WERI-Rb-1 (cell line): Measurements from ENCODE around the gene ANKRD39.

Source experiments
- DNase-seq: peaks from one replicate; pipeline ENCODE4 v3.0.0-alpha.2; 2020
- H3K27ac ChIP-seq: fragments of 250-450 bp; sonication (Bioruptor Pico); 2 replicates; pipeline ENCODE4 v1.5.1; 2020; ENCODE audit warnings: mild to moderate bottlenecking, moderate library complexity
- H3K27me3 ChIP-seq: fragments of 250-450 bp; sonication (Bioruptor Pico); 2 replicates; pipeline ENCODE4 v1.5.1; 2021; ENCODE audit warnings: mild to moderate bottlenecking, low read depth, moderate library complexity; ENCODE audit not compliant: insufficient read depth, severe bottlenecking
- H3K36me3 ChIP-seq: fragments of 250-450 bp; sonication (Bioruptor Pico); 2 replicates; pipeline ENCODE4 v1.5.1; 2020; ENCODE audit warnings: mild to moderate bottlenecking, moderate library complexity
- H3K4me3 ChIP-seq: 2 replicates; pipeline ENCODE4 v1.5.1; 2011; ENCODE audit warnings: low read depth, mild to moderate bottlenecking, control low read depth, low read length
- H3K9me3 ChIP-seq: fragments of 250-450 bp; sonication (Bioruptor Pico); 2 replicates; pipeline ENCODE4 v1.5.1; 2021; ENCODE audit warnings: mild to moderate bottlenecking, moderate library complexity; ENCODE audit not compliant: severe bottlenecking
- TF ChIP-seq, protein P1 (sequence below): IDR thresholded peaks from 2 replicates; pipeline ENCODE4 v1.5.1; 2011; ENCODE audit warnings: low read depth, mild to moderate bottlenecking, control low read depth, inconsistent platforms, low read length

The ANKRD39 gene

DNA sequence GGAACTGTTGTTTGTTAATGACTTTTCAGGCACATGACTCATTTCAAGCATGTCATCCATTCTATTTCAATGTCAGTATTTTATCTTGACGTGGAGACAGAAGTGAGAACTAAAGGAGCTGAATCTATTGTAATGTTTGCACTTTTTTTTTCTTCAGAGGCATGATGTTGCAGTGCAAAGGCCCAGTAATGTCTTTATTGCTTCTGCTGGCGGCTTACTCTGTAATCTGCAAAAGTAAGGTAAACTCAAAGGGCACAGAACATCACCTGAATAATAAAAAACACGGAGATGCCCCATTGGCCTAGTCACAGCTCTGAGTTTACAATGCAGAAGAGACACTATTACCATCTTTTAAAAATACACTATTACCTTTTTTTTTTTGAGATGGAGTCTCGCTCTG, 44.2 kb downstream of the ANKRD39 start:
- no peaks in the 10 kb centered on the region for H3K27me3 ChIP-seq
- H3K27ac ChIP-seq, result no peak overlapping the region
- no peaks in the 10 kb centered on the region for H3K9me3 ChIP-seq
- H3K36me3 ChIP-seq, result peaks cover 39% of the 10 kb centered on the region
- TF ChIP-seq, protein P1, sequence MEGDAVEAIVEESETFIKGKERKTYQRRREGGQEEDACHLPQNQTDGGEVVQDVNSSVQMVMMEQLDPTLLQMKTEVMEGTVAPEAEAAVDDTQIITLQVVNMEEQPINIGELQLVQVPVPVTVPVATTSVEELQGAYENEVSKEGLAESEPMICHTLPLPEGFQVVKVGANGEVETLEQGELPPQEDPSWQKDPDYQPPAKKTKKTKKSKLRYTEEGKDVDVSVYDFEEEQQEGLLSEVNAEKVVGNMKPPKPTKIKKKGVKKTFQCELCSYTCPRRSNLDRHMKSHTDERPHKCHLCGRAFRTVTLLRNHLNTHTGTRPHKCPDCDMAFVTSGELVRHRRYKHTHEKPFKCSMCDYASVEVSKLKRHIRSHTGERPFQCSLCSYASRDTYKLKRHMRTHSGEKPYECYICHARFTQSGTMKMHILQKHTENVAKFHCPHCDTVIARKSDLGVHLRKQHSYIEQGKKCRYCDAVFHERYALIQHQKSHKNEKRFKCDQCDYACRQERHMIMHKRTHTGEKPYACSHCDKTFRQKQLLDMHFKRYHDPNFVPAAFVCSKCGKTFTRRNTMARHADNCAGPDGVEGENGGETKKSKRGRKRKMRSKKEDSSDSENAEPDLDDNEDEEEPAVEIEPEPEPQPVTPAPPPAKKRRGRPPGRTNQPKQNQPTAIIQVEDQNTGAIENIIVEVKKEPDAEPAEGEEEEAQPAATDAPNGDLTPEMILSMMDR, result no peak
- no peak overlapping the region for H3K4me3 ChIP-seq
- no peak for DNase-seq

DNA sequence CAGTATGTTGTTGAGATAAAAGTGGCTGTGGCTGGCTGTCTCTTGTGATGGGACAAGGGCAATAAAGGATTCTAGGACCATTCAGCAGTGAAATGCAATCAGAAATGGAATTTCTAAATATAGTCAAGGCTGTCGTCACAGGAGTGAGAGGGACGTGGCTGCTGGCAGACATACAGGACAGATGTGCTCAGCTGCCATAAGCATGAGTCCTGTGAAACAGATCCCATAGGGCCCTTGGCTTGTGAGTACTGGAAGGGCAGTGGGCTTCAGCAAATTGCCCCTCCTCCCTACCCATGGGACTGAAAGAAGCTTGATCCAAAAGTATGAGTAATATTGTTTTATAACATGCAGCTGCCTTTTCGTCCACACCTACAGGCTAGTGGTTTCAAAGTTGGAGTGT, 45.9 kb downstream of the ANKRD39 start:
- Histone ChIP-seq H3K27ac (no peak overlapping the region), H3K27me3 (no peaks in the 10 kb centered on the region), H3K36me3 (peaks cover 31% of the 10 kb centered on the region), H3K9me3 (no peaks in the 10 kb centered on the region), H3K4me3 (no peak overlapping the region)
- DNase-seq, result no peak
- TF ChIP-seq, protein P1, result no peak

DNA sequence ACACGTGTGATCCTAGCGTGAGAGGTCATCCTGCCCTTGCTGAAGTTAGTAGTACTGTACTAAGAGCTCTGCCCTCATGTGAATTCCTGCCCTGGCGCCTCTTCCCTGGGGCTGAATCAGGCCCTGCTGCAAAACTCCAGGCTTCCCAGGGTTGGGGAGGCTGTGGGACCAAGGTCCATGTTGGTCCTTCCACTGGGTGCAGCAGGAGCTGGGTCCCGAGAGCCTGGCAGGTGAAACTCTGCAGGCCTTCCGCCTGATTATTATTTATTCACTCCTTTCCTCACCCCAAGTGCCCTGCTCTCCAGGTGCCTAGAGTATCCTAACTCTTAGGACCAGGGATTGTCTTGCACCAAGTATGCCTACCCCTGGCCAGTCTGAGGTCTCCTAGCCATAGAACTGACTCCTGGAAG, 47.0 kb downstream of the ANKRD39 start:
- no peak for DNase-seq
- H3K4me3 ChIP-seq, result no peak overlapping the region
- no peaks in the 10 kb centered on the region for H3K27me3 ChIP-seq
- no peak overlapping the region for H3K27ac ChIP-seq
- TF ChIP-seq, protein P1, result no peak
- H3K9me3 ChIP-seq, result no peaks in the 10 kb centered on the region
- peaks cover 31% of the 10 kb centered on the region for H3K36me3 ChIP-seq

DNA sequence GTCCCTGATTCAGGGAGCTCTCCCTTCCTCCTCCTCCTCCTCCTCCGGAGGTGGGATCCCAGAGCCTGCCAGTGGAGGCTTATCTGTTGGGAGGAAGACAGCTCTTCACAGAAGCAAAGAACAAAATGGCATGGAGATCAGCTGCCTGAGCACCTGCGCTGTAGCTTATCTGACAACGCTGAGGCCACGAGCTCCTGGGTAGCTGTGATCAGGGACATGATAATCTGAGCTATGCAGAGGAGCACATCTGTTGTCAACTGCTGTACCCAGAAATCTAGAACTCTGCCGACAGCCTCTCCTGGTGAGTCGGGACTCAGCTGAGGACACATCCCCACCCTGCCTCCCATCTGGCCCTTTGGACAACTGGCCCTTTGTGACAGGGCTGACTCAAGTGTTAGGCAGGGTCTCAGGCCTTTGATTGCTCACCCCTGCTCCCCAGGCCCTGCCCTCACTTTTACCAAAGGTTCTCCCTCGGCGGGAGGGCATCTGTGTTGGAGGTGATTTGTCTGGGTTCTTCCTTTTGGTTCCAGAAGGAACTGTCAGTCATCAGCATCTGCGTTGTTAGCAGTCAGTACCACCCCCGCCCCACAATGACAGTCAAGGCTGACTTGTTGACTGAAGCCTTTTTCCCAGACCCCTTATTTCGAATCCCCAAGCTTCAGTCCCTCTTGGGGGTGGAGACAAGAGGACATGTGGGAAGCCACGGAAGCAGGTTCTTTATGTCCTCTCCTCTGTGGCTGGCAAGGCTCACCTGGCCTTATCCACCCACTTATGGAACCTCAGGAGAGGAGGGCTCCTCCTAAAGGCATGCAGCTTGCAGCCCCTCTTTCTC, 47.6 kb downstream of the ANKRD39 start:
- no peaks in the 10 kb centered on the region for H3K27me3 ChIP-seq
- H3K4me3 ChIP-seq, result no peak overlapping the region
- peak overlapping the region; percentile 57 for H3K27ac ChIP-seq
- no peaks in the 10 kb centered on the region for H3K9me3 ChIP-seq
- DNase-seq, result peak; percentile 48
- TF ChIP-seq, protein P1, result no peak
- peaks cover 31% of the 10 kb centered on the region for H3K36me3 ChIP-seq

DNA sequence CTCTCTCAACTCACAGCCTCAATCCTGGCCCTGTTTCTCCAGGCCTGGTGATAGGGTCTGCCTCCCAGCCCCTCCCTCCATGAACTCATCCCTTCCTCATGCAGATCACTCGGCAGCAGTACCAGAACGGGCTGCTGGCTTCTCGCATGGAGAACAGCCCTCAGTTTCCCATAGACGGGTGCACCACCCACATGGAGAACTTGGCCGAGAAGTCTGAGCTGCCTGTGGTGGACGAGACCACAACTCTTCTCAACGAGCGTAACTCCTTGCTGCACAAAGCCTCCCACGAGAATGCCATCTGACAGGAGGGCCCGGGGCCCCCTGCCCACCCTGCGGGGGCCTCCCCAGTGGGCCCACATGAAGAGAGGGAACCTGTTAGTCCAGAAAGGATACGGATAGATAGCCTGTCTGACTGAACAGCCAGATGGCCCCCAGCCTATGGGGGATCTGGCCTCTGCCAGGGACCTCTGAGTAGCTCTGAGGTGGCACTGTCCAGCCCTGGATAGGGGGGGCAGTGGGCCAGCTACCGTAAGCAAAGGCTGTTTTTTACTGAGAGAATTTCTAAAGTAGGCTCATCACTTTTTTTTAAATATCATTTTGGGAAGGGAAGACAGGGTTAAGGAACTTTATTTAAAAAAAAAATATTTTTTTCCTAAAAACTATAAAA, 48.5 kb downstream of the ANKRD39 start:
- Histone ChIP-seq H3K27ac (peak overlapping the region; percentile 57), H3K4me3 (no peak overlapping the region), H3K27me3 (no peaks in the 10 kb centered on the region), H3K9me3 (no peaks in the 10 kb centered on the region), H3K36me3 (peaks cover 31% of the 10 kb centered on the region)
- TF ChIP-seq, protein P1, result no peak
- no peak for DNase-seq
